CD14-positive monocyte (primary cell): ENCODE measurements around the gene LRRN3. TPM values are rescaled to one million over a fixed set of nuclear protein-coding genes. Genes with fewer than 3 reads are reported as not detected.

Experiments
- DNase-seq, 3 donors: peaks; one replicate each; pipeline ENCODE4 v3.0.0-alpha.2; 2011 to 2022
- H2AFZ ChIP-seq: 2 replicates; pipeline ENCODE4 v1.6.0; 2012; ENCODE audit warnings: mild to moderate bottlenecking, low read depth, low read length, inconsistent platforms; ENCODE audit not compliant: insufficient read depth, poor library complexity, severe bottlenecking
- H3K27ac ChIP-seq, 2 donors: 1 replicate in 1 of 2; 2 replicates in 1 of 2; pipeline ENCODE4 v1.5.1; 2012 to 2013; ENCODE audit warnings: low read length in 2 of 2, control low read depth in 1 of 2, inconsistent platforms in 1 of 2, low read depth in 1 of 2, mild to moderate bottlenecking in 1 of 2
- H3K27me3 ChIP-seq, 2 donors: one replicate each; pipeline versions ENCODE4 v1.6.0 to v1.6.1; 2011 to 2013; ENCODE audit warnings: low read length in 2 of 2; ENCODE audit not compliant: control insufficient read depth in 2 of 2, insufficient read depth in 2 of 2
- H3K36me3 ChIP-seq, 2 donors: replicated peaks in 1 of 2; 1 replicate in 1 of 2; 2 replicates in 1 of 2; pipeline versions ENCODE4 v1.5.1 to v1.6.1; 2012 to 2013; ENCODE audit warnings: low read length in 2 of 2, control low read depth in 1 of 2, inconsistent platforms in 1 of 2, mild to moderate bottlenecking in 1 of 2; ENCODE audit not compliant: insufficient read depth in 2 of 2, control insufficient read depth in 1 of 2
- H3K4me1 ChIP-seq, 2 donors: 1 replicate in 1 of 2; 2 replicates in 1 of 2; pipeline versions ENCODE4 v1.5.1 to v1.6.1; 2012 to 2013; ENCODE audit warnings: low read length in 2 of 2, control low read depth in 1 of 2, inconsistent platforms in 1 of 2, mild to moderate bottlenecking in 1 of 2, moderate library complexity in 1 of 2; ENCODE audit not compliant: insufficient read depth in 2 of 2, control insufficient read depth in 1 of 2
- H3K4me2 ChIP-seq: replicated peaks from 2 replicates; pipeline ENCODE3; 2012; ENCODE audit warnings: low read length, moderate library complexity, mild to moderate bottlenecking; ENCODE audit not compliant: poor library complexity, severe bottlenecking; ENCODE audit errors: extremely low read depth
- H3K4me3 ChIP-seq, 3 experiments: fragments of 200-600 bp in 1 of 3; sonication (generic) in 1 of 3; replicated peaks in 1 of 3; 1 replicate in 2 of 3; 2 replicates in 1 of 3; pipeline ENCODE4 v1.5.1; 2011 to 2013; ENCODE audit warnings: low read length in 3 of 3, mild to moderate bottlenecking in 3 of 3, control low read depth in 2 of 3, low read depth in 2 of 3, inconsistent platforms in 1 of 3, moderate library complexity in 1 of 3
- H3K79me2 ChIP-seq: 2 replicates; pipeline ENCODE4 v1.6.0; 2012; ENCODE audit warnings: mild to moderate bottlenecking, control low read depth, inconsistent platforms, low read length, moderate library complexity; ENCODE audit not compliant: insufficient read depth
- H3K9ac ChIP-seq: 2 replicates; pipeline ENCODE4 v1.6.0; 2017; ENCODE audit warnings: low read length, mild to moderate bottlenecking; ENCODE audit not compliant: insufficient read depth, poor library complexity, severe bottlenecking
- H3K9me3 ChIP-seq, 2 donors: replicated peaks in 1 of 2; 1 replicate in 1 of 2; 2 replicates in 1 of 2; pipeline versions ENCODE4 v1.5.1 to v1.6.1; 2012 to 2013; ENCODE audit warnings: low read length in 2 of 2, control low read depth in 1 of 2; ENCODE audit not compliant: control insufficient read depth in 1 of 2, insufficient read depth in 1 of 2
- H4K20me1 ChIP-seq: 2 replicates; pipeline ENCODE4 v1.6.0; 2012; ENCODE audit warnings: mild to moderate bottlenecking, low read length, control low read depth, moderate library complexity; ENCODE audit not compliant: insufficient read depth
- H3K27ac Mint-ChIP-seq, 7 donors: one replicate each; pipeline ENCODE4 v1.8.0; 2020; ENCODE audit warnings: mild to moderate bottlenecking in 7 of 7, mixed read lengths in 7 of 7, moderate library complexity in 6 of 7, inconsistent platforms in 2 of 7
- H3K27me3 Mint-ChIP-seq, 3 donors: one replicate each; pipeline ENCODE4 v1.8.0; 2021 to 2022; ENCODE audit warnings: low read depth in 3 of 3, mild to moderate bottlenecking in 3 of 3, mixed read lengths in 3 of 3, moderate library complexity in 3 of 3, inconsistent platforms in 1 of 3
- H3K36me3 Mint-ChIP-seq, 2 donors: one replicate each; pipeline ENCODE4 v1.8.0; 2020; ENCODE audit warnings: mixed read lengths in 2 of 2, inconsistent platforms in 1 of 2, mild to moderate bottlenecking in 1 of 2
- H3K4me1 Mint-ChIP-seq: one replicate; pipeline ENCODE4 v1.8.0; 2020; ENCODE audit warnings: mild to moderate bottlenecking, mixed read lengths
- H3K4me3 Mint-ChIP-seq, 2 donors: one replicate each; pipeline ENCODE4 v1.8.0; 2020; ENCODE audit warnings: mild to moderate bottlenecking in 2 of 2, mixed read lengths in 2 of 2, moderate library complexity in 1 of 2
- H3K9me3 Mint-ChIP-seq, 7 donors: one replicate each; pipeline ENCODE4 v1.8.0; 2020 to 2022; ENCODE audit warnings: mixed read lengths in 7 of 7, mild to moderate bottlenecking in 6 of 7, moderate library complexity in 6 of 7, inconsistent platforms in 2 of 7
- CTCF ChIP-seq: fragments of 200-600 bp; IDR thresholded peaks from one replicate; pipeline ENCODE4 v1.8.0; 2022; ENCODE audit warnings: antibody characterized with exemption, mild to moderate bottlenecking
- WGBS: methylation state at CpG from one replicate; pipeline ENCODE4 v1.1.5; 2013; ENCODE audit warnings: missing lambda C conversion rate; ENCODE audit not compliant: insufficient coverage; 5-methylcytosine and 5-hydroxymethylcytosine counted together
- intact Hi-C, 2 donors: fragments of 100-400 bp; cut with micrococcal nuclease; formaldehyde crosslinking; loops; one replicate each; pipeline versions ENCODE4 v1.15.0 to v1.15.1; 2023
- polyA plus RNA-seq, 3 donors: library from polyadenylated mRNA; depleted of rRNA in 1 of 3; unstranded in 2 of 3; stranded (reverse) in 1 of 3; fragments of 300-500 nt in 2 of 3; fragments of >200 nt in 1 of 3; fragmentation: Illumina TruSeq in 2 of 3; gene quantifications; 1 replicate in 2 of 3; 2 replicates in 1 of 3; pipeline ENCODE4 v1.2.3, GENCODE V29; 2012 to 2021

The LRRN3 gene
- polyA plus RNA-seq, 3 donors, result 0.12 to 0.22 TPM; not detected in 1

- Mint-ChIP-seq H3K27ac (no peak overlapping the region), H3K4me3 (no peak overlapping the region), H3K27me3 (no peaks in the 10 kb centered on the region), H3K36me3 (no peaks in the 10 kb centered on the region), H3K4me1 (peaks cover 14% of the 10 kb centered on the region), H3K9me3 (no peaks in the 10 kb centered on the region)
- Histone ChIP-seq H3K9ac (no peak overlapping the region), H3K4me2 (no peak overlapping the region), H4K20me1 (no peaks in the 10 kb centered on the region), H2AFZ (no peak overlapping the region), H3K9me3 (no peaks in the 10 kb centered on the region), H3K4me1 (peaks cover 0 to 6% of the 10 kb centered on the region in 2 donors), H3K27me3 (no peaks in the 10 kb centered on the region), H3K4me3 (no peak overlapping the region), H3K27ac (no peak overlapping the region), H3K36me3 (no peaks in the 10 kb centered on the region), H3K79me2 (no peaks in the 10 kb centered on the region)
- no peak for DNase-seq
- intact Hi-C loops, result no loop called here
- no CpG with 5 or more reads among the region's 1 CpG for WGBS
- TF ChIP-seq CTCF, result no peak
Measured at GRCh38 chr7:111101856-111102646, 11.1 kb downstream of the LRRN3 start.

- Mint-ChIP-seq H3K4me1 (peaks cover 14% of the 10 kb centered on the region), H3K27ac (no peak overlapping the region), H3K4me3 (no peak overlapping the region), H3K27me3 (no peaks in the 10 kb centered on the region), H3K9me3 (no peaks in the 10 kb centered on the region), H3K36me3 (no peaks in the 10 kb centered on the region)
- H3K4me1 ChIP-seq, result peaks cover 0 to 6% of the 10 kb centered on the region in 2 donors
- DNase-seq, result no peak
- WGBS, result no CpG with 5 or more reads among the region's 4 CpGs
- no peaks in the 10 kb centered on the region for H3K36me3 ChIP-seq
- H3K27me3 ChIP-seq, result no peaks in the 10 kb centered on the region
- H3K9me3 ChIP-seq, result no peaks in the 10 kb centered on the region
- TF ChIP-seq CTCF, result no peak
- H3K4me2 ChIP-seq, result no peak overlapping the region
- no peaks in the 10 kb centered on the region for H4K20me1 ChIP-seq
- intact Hi-C loops, result no loop called here
- H3K27ac ChIP-seq, result no peak overlapping the region
- H3K79me2 ChIP-seq, result no peaks in the 10 kb centered on the region
- H3K4me3 ChIP-seq, result no peak overlapping the region
- no peak overlapping the region for H3K9ac ChIP-seq
- H2AFZ ChIP-seq, result no peak overlapping the region
Measured at GRCh38 chr7:111103136-111103535, 12.2 kb downstream of the LRRN3 start.
